ENCODE measurements around the gene PDGFC. TPM values are rescaled to one million over a fixed set of nuclear protein-coding genes. Genes with fewer than 3 reads are reported as not detected.

The PDGFC gene
- total RNA-seq, 1 experiment from 2014 or later, result 5.3 TPM

DNA sequence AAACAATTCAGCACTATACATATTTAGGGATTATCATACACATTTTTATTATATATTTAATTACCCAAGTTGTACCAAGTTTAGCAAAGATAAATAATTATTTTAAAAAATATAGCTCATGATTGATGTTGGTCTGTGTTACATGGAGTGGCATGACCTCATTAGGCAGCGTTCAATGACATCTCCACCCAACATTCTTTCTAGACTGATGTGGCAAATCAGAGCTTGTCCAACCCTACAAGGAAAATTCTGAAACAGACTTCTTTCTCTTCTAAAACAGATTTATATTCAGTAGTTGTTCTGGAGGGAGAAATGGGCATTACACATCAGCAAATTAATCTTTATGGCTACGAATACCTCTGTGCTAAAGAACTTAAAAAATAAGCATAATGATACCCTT lies 189.7 kb downstream of the PDGFC start:
- Mint-ChIP-seq H3K27ac (no peak overlapping the region), H3K4me1 (0 out of 2 replicates have a peak, but pooled peaks cover 2% of the 10 kb centered on the region), H3K9me3 (no peaks in the 10 kb centered on the region), H3K4me3 (no peak overlapping the region), H3K27me3 (ENCODE audit: low read depth) (no peaks in the 10 kb centered on the region), H3K36me3 (no peaks in the 10 kb centered on the region)
- CTCF ChIA-PET, result no interaction called here
- POLR2A ChIA-PET, result no interaction called here
- ATAC-seq (no peak), DNase-seq (ENCODE audit: low spot score) (no peak)
- TF ChIP-seq TCF7 (CRISPR knock-in tag; IDR thresholded peaks at IDR 0.05; ENCODE audit: low read depth) (no peak), NR3C1 (CRISPR knock-in tag; conservative IDR thresholded peaks at IDR 0.05; ENCODE audit: low read depth) (no peak), NR1H2 (CRISPR knock-in tag; IDR thresholded peaks at IDR 0.05) (no peak), ZNF396 (CRISPR knock-in tag; IDR thresholded peaks at IDR 0.05; ENCODE audit: borderline replicate concordance) (no peak), OVOL2 (CRISPR knock-in tag; IDR thresholded peaks at IDR 0.05; ENCODE audit: borderline replicate concordance) (no peak), ZNF219 (CRISPR knock-in tag; IDR thresholded peaks at IDR 0.05; ENCODE audit: borderline replicate concordance) (no peak), ZNF423 (CRISPR knock-in tag; IDR thresholded peaks at IDR 0.05) (no peak), HMGA2 (CRISPR knock-in tag; IDR thresholded peaks at IDR 0.05) (no peak), ZNF317 (CRISPR knock-in tag; IDR thresholded peaks at IDR 0.05; ENCODE audit: borderline replicate concordance, low read depth) (no peak), ZNF671 (CRISPR knock-in tag; IDR thresholded peaks at IDR 0.05) (no peak), TEAD1 (CRISPR knock-in tag; IDR thresholded peaks at IDR 0.05) (no peak), EMX1 (CRISPR knock-in tag; IDR thresholded peaks at IDR 0.05) (no peak)
- TF ChIP-seq, protein P1, sequence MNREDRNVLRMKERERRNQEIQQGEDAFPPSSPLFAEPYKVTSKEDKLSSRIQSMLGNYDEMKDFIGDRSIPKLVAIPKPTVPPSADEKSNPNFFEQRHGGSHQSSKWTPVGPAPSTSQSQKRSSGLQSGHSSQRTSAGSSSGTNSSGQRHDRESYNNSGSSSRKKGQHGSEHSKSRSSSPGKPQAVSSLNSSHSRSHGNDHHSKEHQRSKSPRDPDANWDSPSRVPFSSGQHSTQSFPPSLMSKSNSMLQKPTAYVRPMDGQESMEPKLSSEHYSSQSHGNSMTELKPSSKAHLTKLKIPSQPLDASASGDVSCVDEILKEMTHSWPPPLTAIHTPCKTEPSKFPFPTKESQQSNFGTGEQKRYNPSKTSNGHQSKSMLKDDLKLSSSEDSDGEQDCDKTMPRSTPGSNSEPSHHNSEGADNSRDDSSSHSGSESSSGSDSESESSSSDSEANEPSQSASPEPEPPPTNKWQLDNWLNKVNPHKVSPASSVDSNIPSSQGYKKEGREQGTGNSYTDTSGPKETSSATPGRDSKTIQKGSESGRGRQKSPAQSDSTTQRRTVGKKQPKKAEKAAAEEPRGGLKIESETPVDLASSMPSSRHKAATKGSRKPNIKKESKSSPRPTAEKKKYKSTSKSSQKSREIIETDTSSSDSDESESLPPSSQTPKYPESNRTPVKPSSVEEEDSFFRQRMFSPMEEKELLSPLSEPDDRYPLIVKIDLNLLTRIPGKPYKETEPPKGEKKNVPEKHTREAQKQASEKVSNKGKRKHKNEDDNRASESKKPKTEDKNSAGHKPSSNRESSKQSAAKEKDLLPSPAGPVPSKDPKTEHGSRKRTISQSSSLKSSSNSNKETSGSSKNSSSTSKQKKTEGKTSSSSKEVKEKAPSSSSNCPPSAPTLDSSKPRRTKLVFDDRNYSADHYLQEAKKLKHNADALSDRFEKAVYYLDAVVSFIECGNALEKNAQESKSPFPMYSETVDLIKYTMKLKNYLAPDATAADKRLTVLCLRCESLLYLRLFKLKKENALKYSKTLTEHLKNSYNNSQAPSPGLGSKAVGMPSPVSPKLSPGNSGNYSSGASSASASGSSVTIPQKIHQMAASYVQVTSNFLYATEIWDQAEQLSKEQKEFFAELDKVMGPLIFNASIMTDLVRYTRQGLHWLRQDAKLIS (CRISPR knock-in tag; IDR thresholded peaks at IDR 0.05; ENCODE audit: borderline replicate concordance), result no peak
- TF ChIP-seq, protein P2, sequence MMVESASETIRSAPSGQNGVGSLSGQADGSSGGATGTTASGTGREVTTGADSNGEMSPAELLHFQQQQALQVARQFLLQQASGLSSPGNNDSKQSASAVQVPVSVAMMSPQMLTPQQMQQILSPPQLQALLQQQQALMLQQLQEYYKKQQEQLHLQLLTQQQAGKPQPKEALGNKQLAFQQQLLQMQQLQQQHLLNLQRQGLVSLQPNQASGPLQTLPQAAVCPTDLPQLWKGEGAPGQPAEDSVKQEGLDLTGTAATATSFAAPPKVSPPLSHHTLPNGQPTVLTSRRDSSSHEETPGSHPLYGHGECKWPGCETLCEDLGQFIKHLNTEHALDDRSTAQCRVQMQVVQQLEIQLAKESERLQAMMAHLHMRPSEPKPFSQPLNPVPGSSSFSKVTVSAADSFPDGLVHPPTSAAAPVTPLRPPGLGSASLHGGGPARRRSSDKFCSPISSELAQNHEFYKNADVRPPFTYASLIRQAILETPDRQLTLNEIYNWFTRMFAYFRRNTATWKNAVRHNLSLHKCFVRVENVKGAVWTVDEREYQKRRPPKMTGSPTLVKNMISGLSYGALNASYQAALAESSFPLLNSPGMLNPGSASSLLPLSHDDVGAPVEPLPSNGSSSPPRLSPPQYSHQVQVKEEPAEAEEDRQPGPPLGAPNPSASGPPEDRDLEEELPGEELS (CRISPR knock-in tag; IDR thresholded peaks at IDR 0.05), result no peak
- TF ChIP-seq, protein P3, sequence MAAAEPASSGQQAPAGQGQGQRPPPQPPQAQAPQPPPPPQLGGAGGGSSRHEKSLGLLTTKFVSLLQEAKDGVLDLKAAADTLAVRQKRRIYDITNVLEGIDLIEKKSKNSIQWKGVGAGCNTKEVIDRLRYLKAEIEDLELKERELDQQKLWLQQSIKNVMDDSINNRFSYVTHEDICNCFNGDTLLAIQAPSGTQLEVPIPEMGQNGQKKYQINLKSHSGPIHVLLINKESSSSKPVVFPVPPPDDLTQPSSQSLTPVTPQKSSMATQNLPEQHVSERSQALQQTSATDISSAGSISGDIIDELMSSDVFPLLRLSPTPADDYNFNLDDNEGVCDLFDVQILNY (CRISPR knock-in tag; IDR thresholded peaks at IDR 0.05), result no peak
- TF ChIP-seq, protein P4, sequence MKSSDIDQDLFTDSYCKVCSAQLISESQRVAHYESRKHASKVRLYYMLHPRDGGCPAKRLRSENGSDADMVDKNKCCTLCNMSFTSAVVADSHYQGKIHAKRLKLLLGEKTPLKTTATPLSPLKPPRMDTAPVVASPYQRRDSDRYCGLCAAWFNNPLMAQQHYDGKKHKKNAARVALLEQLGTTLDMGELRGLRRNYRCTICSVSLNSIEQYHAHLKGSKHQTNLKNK (CRISPR knock-in tag; IDR thresholded peaks at IDR 0.05), result no peak
- TF ChIP-seq, protein P5, sequence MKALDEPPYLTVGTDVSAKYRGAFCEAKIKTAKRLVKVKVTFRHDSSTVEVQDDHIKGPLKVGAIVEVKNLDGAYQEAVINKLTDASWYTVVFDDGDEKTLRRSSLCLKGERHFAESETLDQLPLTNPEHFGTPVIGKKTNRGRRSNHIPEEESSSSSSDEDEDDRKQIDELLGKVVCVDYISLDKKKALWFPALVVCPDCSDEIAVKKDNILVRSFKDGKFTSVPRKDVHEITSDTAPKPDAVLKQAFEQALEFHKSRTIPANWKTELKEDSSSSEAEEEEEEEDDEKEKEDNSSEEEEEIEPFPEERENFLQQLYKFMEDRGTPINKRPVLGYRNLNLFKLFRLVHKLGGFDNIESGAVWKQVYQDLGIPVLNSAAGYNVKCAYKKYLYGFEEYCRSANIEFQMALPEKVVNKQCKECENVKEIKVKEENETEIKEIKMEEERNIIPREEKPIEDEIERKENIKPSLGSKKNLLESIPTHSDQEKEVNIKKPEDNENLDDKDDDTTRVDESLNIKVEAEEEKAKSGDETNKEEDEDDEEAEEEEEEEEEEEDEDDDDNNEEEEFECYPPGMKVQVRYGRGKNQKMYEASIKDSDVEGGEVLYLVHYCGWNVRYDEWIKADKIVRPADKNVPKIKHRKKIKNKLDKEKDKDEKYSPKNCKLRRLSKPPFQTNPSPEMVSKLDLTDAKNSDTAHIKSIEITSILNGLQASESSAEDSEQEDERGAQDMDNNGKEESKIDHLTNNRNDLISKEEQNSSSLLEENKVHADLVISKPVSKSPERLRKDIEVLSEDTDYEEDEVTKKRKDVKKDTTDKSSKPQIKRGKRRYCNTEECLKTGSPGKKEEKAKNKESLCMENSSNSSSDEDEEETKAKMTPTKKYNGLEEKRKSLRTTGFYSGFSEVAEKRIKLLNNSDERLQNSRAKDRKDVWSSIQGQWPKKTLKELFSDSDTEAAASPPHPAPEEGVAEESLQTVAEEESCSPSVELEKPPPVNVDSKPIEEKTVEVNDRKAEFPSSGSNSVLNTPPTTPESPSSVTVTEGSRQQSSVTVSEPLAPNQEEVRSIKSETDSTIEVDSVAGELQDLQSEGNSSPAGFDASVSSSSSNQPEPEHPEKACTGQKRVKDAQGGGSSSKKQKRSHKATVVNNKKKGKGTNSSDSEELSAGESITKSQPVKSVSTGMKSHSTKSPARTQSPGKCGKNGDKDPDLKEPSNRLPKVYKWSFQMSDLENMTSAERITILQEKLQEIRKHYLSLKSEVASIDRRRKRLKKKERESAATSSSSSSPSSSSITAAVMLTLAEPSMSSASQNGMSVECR (CRISPR knock-in tag; IDR thresholded peaks at IDR 0.05; ENCODE audit: borderline replicate concordance), result no peak
- TF ChIP-seq, protein P6, sequence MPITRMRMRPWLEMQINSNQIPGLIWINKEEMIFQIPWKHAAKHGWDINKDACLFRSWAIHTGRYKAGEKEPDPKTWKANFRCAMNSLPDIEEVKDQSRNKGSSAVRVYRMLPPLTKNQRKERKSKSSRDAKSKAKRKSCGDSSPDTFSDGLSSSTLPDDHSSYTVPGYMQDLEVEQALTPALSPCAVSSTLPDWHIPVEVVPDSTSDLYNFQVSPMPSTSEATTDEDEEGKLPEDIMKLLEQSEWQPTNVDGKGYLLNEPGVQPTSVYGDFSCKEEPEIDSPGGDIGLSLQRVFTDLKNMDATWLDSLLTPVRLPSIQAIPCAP (CRISPR knock-in tag; IDR thresholded peaks at IDR 0.05), result no peak

Data from WTC11 (cell line).